GM19395 (cell line): ENCODE results near the gene TMEM141.

Source experiments
- ATAC-seq: cut with Tn5 transposase; IDR thresholded peaks from one replicate; pipeline ENCODE4 v1.9.1; 2021; ENCODE audit warnings: mild to moderate bottlenecking, moderate library complexity; ENCODE audit not compliant: unreplicated experiment

TMEM141 gene

GRCh38 chr9:136808075-136808805 is 17.1 kb downstream of the TMEM141 start:
- peak; percentile 37 for ATAC-seq

GRCh38 chr9:136808806-136809158 is 17.6 kb downstream of the TMEM141 start:
- ATAC-seq, result no peak

- ATAC-seq, result no peak
Measured at GRCh38 chr9:136814725-136815421, 23.7 kb downstream of the TMEM141 start.

GRCh38 chr9:136815422-136815782 is 24.3 kb downstream of the TMEM141 start:
- no peak for ATAC-seq

- no peak for ATAC-seq
Measured at GRCh38 chr9:136820971-136821825, 30.1 kb downstream of the TMEM141 start.

- no peak for ATAC-seq
Measured at GRCh38 chr9:136821826-136822544, 30.8 kb downstream of the TMEM141 start.

- ATAC-seq, result no peak
Measured at GRCh38 chr9:136823136-136824046, 32.2 kb downstream of the TMEM141 start.

- ATAC-seq, result no peak
Measured at GRCh38 chr9:136824496-136825225, 33.5 kb downstream of the TMEM141 start.

GRCh38 chr9:136825295-136826187 is 34.4 kb downstream of the TMEM141 start:
- ATAC-seq, result no peak

- no peak for ATAC-seq
Measured at GRCh38 chr9:136826188-136826541, 35.0 kb downstream of the TMEM141 start.

GRCh38 chr9:136826703-136827582 is 35.8 kb downstream of the TMEM141 start:
- ATAC-seq, result no peak

- no peak for ATAC-seq
Measured at GRCh38 chr9:136827794-136828473, 36.8 kb downstream of the TMEM141 start.

GRCh38 chr9:136828474-136829140 is 37.5 kb downstream of the TMEM141 start:
- ATAC-seq, result no peak

- ATAC-seq, result no peak
Measured at GRCh38 chr9:136829412-136829811, 38.3 kb downstream of the TMEM141 start.

- ATAC-seq, result no peak
Measured at GRCh38 chr9:136829981-136830885, 39.1 kb downstream of the TMEM141 start.
